H9 (cell line): ENCODE results near the gene SLIT1. TPM values are rescaled to one million over a fixed set of nuclear protein-coding genes. Genes with fewer than 3 reads are reported as not detected.

ENCODE experiments used
- DNase-seq: peaks from one replicate; pipeline ENCODE4 v3.0.0-alpha.2; 2017
- H2AFZ ChIP-seq: one replicate; pipeline ENCODE4 v1.6.1; 2013; ENCODE audit warnings: mild to moderate bottlenecking, low read length, control low read depth, moderate library complexity
- H2AK5ac ChIP-seq: 2 replicates; pipeline ENCODE4 v1.6.1; 2013; ENCODE audit warnings: low read length, control low read depth, mixed read lengths; ENCODE audit not compliant: insufficient read length
- H2BK120ac ChIP-seq: one replicate; pipeline ENCODE4 v1.6.1; 2013; ENCODE audit warnings: low read depth, mild to moderate bottlenecking, low read length, control low read depth, inconsistent platforms; ENCODE audit not compliant: poor library complexity, severe bottlenecking
- H2BK12ac ChIP-seq: 2 replicates; pipeline ENCODE4 v1.6.1; 2013; ENCODE audit warnings: low read length, control low read depth, mixed read lengths, low read depth; ENCODE audit not compliant: insufficient read length
- H2BK15ac ChIP-seq: 2 replicates; pipeline ENCODE4 v1.6.1; 2013; ENCODE audit warnings: low read depth, low read length, control low read depth
- H2BK20ac ChIP-seq: one replicate; pipeline ENCODE4 v1.6.1; 2013; ENCODE audit warnings: low read depth, mild to moderate bottlenecking, low read length, control low read depth, inconsistent platforms; ENCODE audit not compliant: poor library complexity, severe bottlenecking
- H2BK5ac ChIP-seq: 2 replicates; pipeline ENCODE4 v1.6.1; 2013; ENCODE audit warnings: low read length, control low read depth, mixed read lengths; ENCODE audit not compliant: insufficient read length
- H3K14ac ChIP-seq: 2 replicates; pipeline ENCODE4 v1.6.1; 2013; ENCODE audit warnings: low read length, control low read depth; ENCODE audit not compliant: insufficient read depth
- H3K18ac ChIP-seq: 2 replicates; pipeline ENCODE4 v1.6.1; 2013; ENCODE audit warnings: low read depth, mild to moderate bottlenecking, mixed read lengths, low read length, control low read depth; ENCODE audit not compliant: insufficient read length
- H3K23ac ChIP-seq: 2 replicates; pipeline ENCODE4 v1.6.1; 2013; ENCODE audit warnings: low read length, control low read depth, mixed read lengths, low read depth; ENCODE audit not compliant: insufficient read length
- H3K23me2 ChIP-seq: 2 replicates; pipeline ENCODE4 v1.6.1; 2013; ENCODE audit warnings: low read depth, mild to moderate bottlenecking, mixed read lengths, low read length, control low read depth; ENCODE audit not compliant: insufficient read length, poor library complexity, severe bottlenecking
- H3K27ac ChIP-seq: 2 replicates; pipeline ENCODE4 v1.5.1; 2013; ENCODE audit warnings: low read length, control low read depth, mixed read lengths, low read depth; ENCODE audit not compliant: insufficient read length
- H3K27me3 ChIP-seq: 2 replicates; pipeline ENCODE4 v1.6.1; 2013; ENCODE audit warnings: low read length, control low read depth, inconsistent platforms; ENCODE audit not compliant: insufficient read depth
- H3K4ac ChIP-seq: 2 replicates; pipeline ENCODE4 v1.6.1; 2013; ENCODE audit warnings: low read depth, mild to moderate bottlenecking, control low read depth, inconsistent platforms, low read length, moderate library complexity
- H3K4me1 ChIP-seq: 2 replicates; pipeline ENCODE4 v1.6.1; 2013; ENCODE audit warnings: low read length, control low read depth, inconsistent platforms; ENCODE audit not compliant: insufficient read depth
- H3K4me2 ChIP-seq: 2 replicates; pipeline ENCODE4 v1.6.1; 2013; ENCODE audit warnings: low read length, control low read depth, mixed read lengths; ENCODE audit not compliant: insufficient read length, insufficient read depth
- H3K56ac ChIP-seq: 2 replicates; pipeline ENCODE4 v1.6.1; 2013; ENCODE audit warnings: low read depth, mild to moderate bottlenecking, mixed read lengths, low read length, control low read depth; ENCODE audit not compliant: insufficient read length
- H3K79me1 ChIP-seq: 2 replicates; pipeline ENCODE4 v1.6.1; 2013; ENCODE audit warnings: low read depth, mild to moderate bottlenecking, moderate library complexity, low read length, control low read depth, inconsistent platforms; ENCODE audit not compliant: insufficient read depth, poor library complexity, severe bottlenecking
- H3K79me2 ChIP-seq: 2 replicates; pipeline ENCODE4 v1.6.1; 2013; ENCODE audit warnings: low read length, control low read depth, inconsistent platforms; ENCODE audit not compliant: insufficient read depth
- H3K9ac ChIP-seq: 2 replicates; pipeline ENCODE4 v1.6.1; 2013; ENCODE audit warnings: low read length, control low read depth, mixed read lengths; ENCODE audit not compliant: insufficient read length; ENCODE audit errors: extremely low read depth
- H3K9me3 ChIP-seq: one replicate; pipeline ENCODE4 v1.6.1; 2013; ENCODE audit warnings: low read depth, low read length, inconsistent platforms; ENCODE audit not compliant: control insufficient read depth
- H3T11ph ChIP-seq: one replicate; pipeline ENCODE4 v1.6.1; 2013; ENCODE audit warnings: mild to moderate bottlenecking, low read length, control low read depth, inconsistent platforms
- H4K20me1 ChIP-seq: one replicate; pipeline ENCODE4 v1.6.1; 2013; ENCODE audit not compliant: control insufficient read depth, insufficient read length, insufficient read depth
- H4K5ac ChIP-seq: 2 replicates; pipeline ENCODE4 v1.6.1; 2013; ENCODE audit warnings: low read depth, mild to moderate bottlenecking, mixed read lengths, low read length, control low read depth; ENCODE audit not compliant: insufficient read length
- H4K8ac ChIP-seq: replicated peaks from 2 replicates; pipeline ENCODE4 v1.6.1; 2013; ENCODE audit warnings: low read length, control low read depth, mixed read lengths, low read depth; ENCODE audit not compliant: insufficient read length
- H4K91ac ChIP-seq: 2 replicates; pipeline ENCODE4 v1.6.1; 2013; ENCODE audit warnings: low read depth, mild to moderate bottlenecking, moderate library complexity, mixed read lengths, low read length, control low read depth; ENCODE audit not compliant: insufficient read length
- H3K27ac Mint-ChIP-seq, 3 experiments: 2 replicates in 2 of 3; 3 replicates in 1 of 3; pipeline ENCODE4 v1.8.0; 2020 to 2021; ENCODE audit warnings: mixed read lengths in 3 of 3, mild to moderate bottlenecking in 1 of 3, moderate library complexity in 1 of 3
- H3K27me3 Mint-ChIP-seq: 2 replicates; pipeline ENCODE4 v1.8.0; 2021; ENCODE audit warnings: low read depth, mild to moderate bottlenecking, moderate library complexity, mixed read lengths
- H3K36me3 Mint-ChIP-seq, 3 experiments: 2 replicates in 2 of 3; 3 replicates in 1 of 3; pipeline ENCODE4 v1.8.0; 2020 to 2021; ENCODE audit warnings: low read depth in 3 of 3, mixed read lengths in 3 of 3; ENCODE audit not compliant: insufficient read depth in 1 of 3
- H3K4me1 Mint-ChIP-seq, 2 experiments: 2 replicates each; pipeline ENCODE4 v1.8.0; 2020; ENCODE audit warnings: mixed read lengths in 2 of 2
- H3K4me3 Mint-ChIP-seq, 2 experiments: 2 replicates in 1 of 2; 3 replicates in 1 of 2; pipeline ENCODE4 v1.8.0; 2020 to 2021; ENCODE audit warnings: mild to moderate bottlenecking in 2 of 2, mixed read lengths in 2 of 2, moderate library complexity in 1 of 2
- H3K9me3 Mint-ChIP-seq, 2 experiments: 2 replicates in 1 of 2; 3 replicates in 1 of 2; pipeline ENCODE4 v1.8.0; 2020; ENCODE audit warnings: mild to moderate bottlenecking in 2 of 2, mixed read lengths in 2 of 2, moderate library complexity in 1 of 2
- CTCF ChIP-seq: fragments of 200-600 bp; sonication (generic); conservative IDR thresholded peaks from 3 replicates; pipeline ENCODE4 v1.8.0; 2021; ENCODE audit warnings: antibody characterized with exemption, mild to moderate bottlenecking
- WGBS: extraction: QIAGEN DNeasy Blood & Tissue Kit; methylation state at CpG from one replicate; pipeline ENCODE4 v1.1.7; 2013; ENCODE audit warnings: missing lambda C conversion rate, low lambda C conversion rate, mixed read lengths; ENCODE audit not compliant: insufficient read length; ENCODE audit errors: extremely low coverage; 5-methylcytosine and 5-hydroxymethylcytosine counted together
- total RNA-seq: library from RNA; stranded (reverse); gene quantifications from 2 replicates; pipeline ENCODE4 v1.2.1, GENCODE V29; 2021

SLIT1 gene
- total RNA-seq, 1 experiment from 2014 or later: 0.57 TPM

- H3K27ac ChIP-seq: no peak overlapping the region
- no peak overlapping the region for H2BK5ac ChIP-seq
- H4K5ac ChIP-seq: no peak overlapping the region
- H2AFZ ChIP-seq: no peak overlapping the region
- H3T11ph ChIP-seq: no peak overlapping the region
- TF ChIP-seq CTCF: no peak
- H2AK5ac ChIP-seq: no peak overlapping the region
- no peaks in the 10 kb centered on the region for H3K9me3 ChIP-seq
- H2BK20ac ChIP-seq: no peak overlapping the region
- H4K8ac ChIP-seq: no peak overlapping the region
- WGBS: no CpG with 5 or more reads among the region's 1 CpG
- no peaks in the 10 kb centered on the region for H3K79me2 ChIP-seq
- no peak overlapping the region for H2BK15ac ChIP-seq
- H3K14ac ChIP-seq: no peak overlapping the region
- no peaks in the 10 kb centered on the region for H3K9me3 Mint-ChIP-seq
- no peak for DNase-seq
- H3K36me3 Mint-ChIP-seq: no peaks in the 10 kb centered on the region
- no peak overlapping the region for H2BK12ac ChIP-seq
- no peak overlapping the region for H2BK120ac ChIP-seq
- peak overlapping the region in 1 of 3 experiments; percentile 85; a peak in 1 of 7 replicates for H3K27ac Mint-ChIP-seq
- no peak overlapping the region for H3K18ac ChIP-seq
- H3K23me2 ChIP-seq: no peaks in the 10 kb centered on the region
- H3K27me3 ChIP-seq: no peaks in the 10 kb centered on the region
- H3K4me2 ChIP-seq: no peak overlapping the region
- H4K91ac ChIP-seq: no peak overlapping the region
- no peaks in the 10 kb centered on the region for H3K79me1 ChIP-seq
- H3K27me3 Mint-ChIP-seq: peaks cover 4% of the 10 kb centered on the region
- no peak overlapping the region for H3K23ac ChIP-seq
- H3K9ac ChIP-seq: no peak overlapping the region
- H3K4me3 Mint-ChIP-seq: no peak overlapping the region
- no peaks in the 10 kb centered on the region for H4K20me1 ChIP-seq
- H3K56ac ChIP-seq: no peak overlapping the region
- H3K4me1 Mint-ChIP-seq: peaks cover 15 to 26% of the 10 kb centered on the region in 2 experiments
- no peaks in the 10 kb centered on the region; the same call in 1 of the 2 replicates for H3K4me1 ChIP-seq
- no peak overlapping the region for H3K4ac ChIP-seq
Measured at GRCh38 chr10:97086530-97086929, 99.2 kb downstream of the SLIT1 start.
